GM23248 (cell line): ENCODE results near the gene ZNF10. TPM values are rescaled to one million over a fixed set of nuclear protein-coding genes. Genes with fewer than 3 reads are reported as not detected.

ENCODE experiments used
- DNase-seq: peaks from one replicate; pipeline ENCODE4 v3.0.0-alpha.2; 2015
- H2AFZ ChIP-seq: fragments of 200-600 bp; sonication (generic); 2 replicates; pipeline ENCODE4 v1.6.1; 2016; ENCODE audit warnings: antibody characterized with exemption
- H3F3A ChIP-seq: fragments of 200-600 bp; sonication (generic); 2 replicates; pipeline ENCODE4 v1.6.1; 2016; ENCODE audit warnings: mild to moderate bottlenecking, antibody characterized with exemption, mixed run types; ENCODE audit not compliant: insufficient read depth
- H3K27ac ChIP-seq: fragments of 200-600 bp; sonication (generic); 2 replicates; pipeline ENCODE4 v1.5.1; 2016; ENCODE audit warnings: mild to moderate bottlenecking
- H3K27me3 ChIP-seq: fragments of 200-600 bp; sonication (generic); replicated peaks from 2 replicates; pipeline ENCODE4 v1.6.1; 2016; ENCODE audit warnings: mild to moderate bottlenecking; ENCODE audit not compliant: insufficient read depth
- H3K36me3 ChIP-seq: fragments of 200-600 bp; sonication (generic); 2 replicates; pipeline ENCODE4 v1.6.1; 2016; ENCODE audit warnings: low read depth, mild to moderate bottlenecking
- H3K4me1 ChIP-seq: fragments of 200-600 bp; sonication (generic); 2 replicates; pipeline ENCODE4 v1.6.1; 2016; ENCODE audit warnings: mild to moderate bottlenecking; ENCODE audit not compliant: insufficient read depth
- H3K4me2 ChIP-seq: fragments of 200-600 bp; sonication (generic); one replicate; pipeline ENCODE4 v1.6.1; 2016; ENCODE audit warnings: mild to moderate bottlenecking; ENCODE audit not compliant: unreplicated experiment
- H3K4me3 ChIP-seq: fragments of 200-600 bp; sonication (generic); 2 replicates; pipeline ENCODE4 v1.5.1; 2016; ENCODE audit warnings: mild to moderate bottlenecking
- H3K79me2 ChIP-seq: fragments of 200-600 bp; sonication (generic); 2 replicates; pipeline ENCODE4 v1.6.1; 2016; ENCODE audit warnings: mild to moderate bottlenecking; ENCODE audit not compliant: insufficient read depth
- H3K9ac ChIP-seq: fragments of 200-600 bp; sonication (generic); 2 replicates; pipeline ENCODE4 v1.6.1; 2016; ENCODE audit warnings: mild to moderate bottlenecking
- H3K9me2 ChIP-seq: fragments of 200-600 bp; sonication (generic); 2 replicates; pipeline ENCODE4 v1.6.1; 2016; ENCODE audit warnings: mixed run types, mild to moderate bottlenecking, moderate library complexity; ENCODE audit not compliant: insufficient read depth
- H3K9me3 ChIP-seq: fragments of 200-600 bp; sonication (generic); one replicate; pipeline ENCODE4 v1.6.1; 2017; ENCODE audit warnings: low read depth
- H4K20me1 ChIP-seq: fragments of 200-600 bp; sonication (generic); 2 replicates; pipeline ENCODE4 v1.6.0; 2016; ENCODE audit not compliant: insufficient read depth
- EZH2 ChIP-seq: fragments of 200-600 bp; sonication (generic); IDR thresholded peaks from 2 replicates; pipeline ENCODE4 v1.6.1; 2018; ENCODE audit warnings: antibody characterized with exemption, mild to moderate bottlenecking; ENCODE audit not compliant: insufficient read depth, poor library complexity, severe bottlenecking
- EZH2phosphoT487 ChIP-seq: fragments of 200-600 bp; sonication (generic); IDR thresholded peaks from 2 replicates; pipeline ENCODE4 v1.6.1; 2018; ENCODE audit warnings: antibody characterized with exemption, moderate library complexity, mild to moderate bottlenecking, low read depth; ENCODE audit not compliant: insufficient read depth
- WGBS, 2 experiments: methylation state at CpG; one replicate each; pipeline ENCODE4 v1.1.6; 2015 to 2017; ENCODE audit warnings: low lambda C conversion rate in 2 of 2, low coverage in 1 of 2; ENCODE audit errors: missing lambda C conversion rate in 2 of 2; 5-methylcytosine and 5-hydroxymethylcytosine counted together
- in situ Hi-C: fragments of 300-500 bp; cut with MboI; formaldehyde crosslinking; loops from 2 replicates; pipeline ENCODE4 v1.15.0; 2020
- polyA plus RNA-seq: library from polyadenylated mRNA; unstranded; fragments of >200 nt; fragmentation: Nextera tagmentation; extraction: Ambion mirVana; gene quantifications from 2 replicates; pipeline ENCODE4 v1.2.1, GENCODE V29; 2016
- total RNA-seq: library from RNA; depleted of rRNA; stranded (reverse); fragments of >200 nt; shearing (Covaris generic); gene quantifications from 2 replicates; pipeline ENCODE4 v1.2.3, GENCODE V29; 2014; rRNA removed

The ZNF10 gene
- total RNA-seq = 5.9 and 15.2 TPM in 2 replicates
- polyA plus RNA-seq = 2.8 and 3.6 TPM in 2 replicates

DNA sequence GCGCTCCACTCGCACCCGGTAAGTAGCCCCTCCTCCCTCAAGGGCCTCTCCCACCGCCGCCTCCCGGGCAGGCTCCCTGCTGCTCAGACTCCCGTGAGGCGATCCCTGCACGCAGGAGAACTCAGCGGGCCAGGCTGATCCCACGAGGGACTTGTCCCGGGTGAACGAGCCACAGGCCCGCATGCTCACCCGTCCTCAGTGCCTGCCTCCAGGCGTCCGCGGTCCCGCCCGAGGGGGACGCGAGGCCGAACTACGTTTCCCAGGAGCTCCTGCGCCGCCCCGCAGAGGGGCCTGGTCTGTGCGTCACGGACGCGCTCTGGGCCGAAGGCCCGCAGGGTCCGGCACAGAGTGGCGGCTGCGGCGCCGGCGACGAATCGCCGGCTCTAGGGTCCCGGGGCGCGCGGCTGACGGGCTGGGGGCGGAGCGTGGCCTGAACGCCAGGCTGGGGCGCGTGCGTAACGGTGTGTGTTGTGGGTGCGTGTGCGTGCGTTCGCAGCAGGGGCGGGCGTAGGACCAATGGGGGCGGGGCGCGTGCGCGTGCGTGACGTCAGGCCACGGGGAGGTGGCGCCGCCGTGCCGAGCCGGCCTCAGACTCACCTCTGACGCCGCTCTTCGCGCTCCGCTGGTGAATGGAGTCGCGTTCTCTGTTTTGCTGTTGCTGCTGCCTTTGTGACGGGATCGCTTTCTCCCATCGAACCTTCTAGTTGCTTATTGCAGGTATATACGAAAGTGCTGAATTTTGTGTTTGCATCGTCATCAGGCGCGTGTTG lies at the start of gene ZNF10, which contains the start of gene ZNF891:
TSS of gene ZNF10 (plus strand) at position 590 of the 770 bp plus-strand sequence. CDS start 13,866 bp downstream, outside the sequence.
TSS of gene ZNF891 (minus strand) at position 237 of the 770 bp plus-strand sequence. CDS start 8,356 bp downstream, outside the sequence.
- Histone ChIP-seq H3F3A (no peaks in the 10 kb centered on the region), H3K4me1 (no peaks in the 10 kb centered on the region), H3K79me2 (peaks cover 21% of the 10 kb centered on the region), H3K4me3 (peak within 1 kb of the TSS; percentile 95), H3K9ac (peak within 1 kb of the TSS; percentile 96), H3K9me3 (no peaks in the 10 kb centered on the region), H3K27me3 (no peaks in the 10 kb centered on the region), H3K27ac (peak within 1 kb of the TSS; percentile 98), H4K20me1 (no peaks in the 10 kb centered on the region), H3K9me2 (no peaks in the 10 kb centered on the region), H3K4me2 (peak within 1 kb of the TSS; percentile 83), H3K36me3 (peaks cover 13% of the 10 kb centered on the region; the same call in 1 of the 2 replicates), H2AFZ (peak within 1 kb of the TSS; percentile 99)
- in situ Hi-C loops = no loop called here
- 1% methylated on average over 68 of the region's 87 CpGs for WGBS, 2 experiments
- peak; percentile 98 for DNase-seq
- no peak for TF ChIP-seq EZH2phosphoT487

DNA sequence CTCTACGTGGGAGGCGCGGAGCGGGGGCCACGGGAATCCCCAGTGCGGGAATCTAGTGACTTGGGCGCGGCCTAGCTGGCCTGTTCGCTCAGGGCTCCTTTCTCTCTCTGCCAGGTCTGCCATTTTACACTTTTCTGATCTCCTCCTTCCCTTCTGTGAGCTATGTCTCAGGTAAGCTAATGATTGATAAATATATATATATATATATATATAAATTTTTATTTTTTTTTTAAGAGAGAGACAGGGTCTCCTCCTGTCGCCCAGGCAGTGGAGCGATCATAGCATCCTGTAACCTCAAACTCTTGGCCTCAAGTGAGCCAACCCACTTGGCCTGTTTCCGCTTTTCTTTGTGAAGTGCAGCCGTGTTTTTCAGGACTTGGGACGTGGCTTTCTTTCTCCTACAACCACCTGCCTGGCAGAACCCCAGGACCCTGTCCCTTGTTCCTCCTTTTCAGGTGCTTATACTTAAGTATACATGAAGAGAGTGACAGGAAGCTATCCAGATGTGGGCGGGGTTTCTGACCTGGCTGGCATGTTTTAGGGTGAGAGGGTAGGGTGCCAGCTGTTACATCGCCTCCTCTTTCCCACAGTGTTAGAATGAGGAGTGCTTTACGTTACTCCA lies 49.2 kb upstream of the ZNF10 start:
- TF ChIP-seq EZH2phosphoT487 = no peak
- TF ChIP-seq EZH2 = no peak
- DNase-seq = no peak
- in situ Hi-C loops = no loop called here
- Histone ChIP-seq H3K4me2 (peak overlapping the region; percentile 86), H3K9ac (peak overlapping the region; percentile 97), H4K20me1 (no peaks in the 10 kb centered on the region), H3K9me2 (no peaks in the 10 kb centered on the region), H3K9me3 (peaks cover 5% of the 10 kb centered on the region), H3K27ac (peak overlapping the region; percentile 99), H3K79me2 (peaks cover 36% of the 10 kb centered on the region), H3K4me3 (peak overlapping the region; percentile 92), H3K27me3 (no peaks in the 10 kb centered on the region), H3K4me1 (0 out of 2 replicates have a peak, but pooled peaks cover 3% of the 10 kb centered on the region), H3K36me3 (peaks cover 47% of the 10 kb centered on the region), H2AFZ (peak overlapping the region; percentile 98), H3F3A (0 out of 2 replicates have a peak, but pooled peaks cover 8% of the 10 kb centered on the region)
- WGBS, 2 experiments = 19 to 25% methylated on average over 17 of the region's 17 CpGs

DNA sequence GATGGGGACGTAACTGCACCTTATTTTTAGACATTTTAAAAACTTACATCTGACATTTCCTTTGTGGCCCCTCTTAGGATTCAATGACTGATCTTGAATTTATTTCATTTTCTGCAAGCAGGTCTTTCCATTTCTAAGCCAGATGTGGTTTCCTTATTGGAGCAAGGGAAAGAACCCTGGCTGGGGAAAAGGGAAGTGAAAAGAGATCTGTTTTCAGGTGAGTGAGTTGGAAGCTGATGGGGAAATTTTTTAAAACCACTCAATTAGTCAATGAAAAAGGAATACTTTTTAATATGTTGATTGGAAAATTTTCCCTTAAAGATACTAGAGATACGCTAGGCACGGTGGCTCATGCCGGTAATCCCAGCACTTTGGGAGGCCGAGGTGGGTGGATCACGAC lies 47.1 kb upstream of the ZNF10 start:
- Histone ChIP-seq H3K9ac (no peak overlapping the region), H3K27ac (no peak overlapping the region), H3K4me1 (0 out of 2 replicates have a peak, but pooled peaks cover 3% of the 10 kb centered on the region), H3F3A (0 out of 2 replicates have a peak, but pooled peaks cover 14% of the 10 kb centered on the region), H3K79me2 (peaks cover 36% of the 10 kb centered on the region), H4K20me1 (no peaks in the 10 kb centered on the region), H3K36me3 (peaks cover 68% of the 10 kb centered on the region), H3K27me3 (no peaks in the 10 kb centered on the region), H3K9me3 (peaks cover 2% of the 10 kb centered on the region), H3K4me3 (no peak overlapping the region), H3K4me2 (no peak overlapping the region), H2AFZ (no peak overlapping the region), H3K9me2 (no peaks in the 10 kb centered on the region)
- TF ChIP-seq EZH2 = no peak
- TF ChIP-seq EZH2phosphoT487 = no peak
- WGBS, 2 experiments = 95 to 99% methylated on average over 6 of the region's 6 CpGs
- in situ Hi-C loops = no loop called here
- no peak for DNase-seq

DNA sequence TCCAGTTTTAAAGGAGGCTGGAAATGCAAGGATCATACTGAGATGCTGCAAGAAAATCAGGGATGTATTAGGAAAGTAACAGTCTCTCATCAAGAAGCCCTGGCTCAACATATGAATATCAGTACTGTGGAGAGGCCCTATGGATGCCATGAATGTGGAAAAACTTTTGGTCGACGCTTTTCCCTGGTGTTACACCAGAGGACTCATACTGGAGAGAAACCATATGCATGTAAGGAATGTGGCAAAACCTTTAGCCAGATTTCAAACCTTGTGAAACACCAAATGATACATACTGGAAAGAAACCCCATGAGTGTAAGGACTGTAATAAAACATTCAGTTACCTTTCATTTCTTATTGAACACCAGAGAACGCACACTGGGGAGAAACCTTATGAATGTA lies 24.8 kb upstream of the ZNF10 start:
- H3K4me3 ChIP-seq = peak overlapping the region; percentile 21; the same call in 1 of the 2 replicates
- peaks cover 97% of the 10 kb centered on the region for H3K36me3 ChIP-seq
- H2AFZ ChIP-seq = no peak overlapping the region
- H3F3A ChIP-seq = peaks cover 38% of the 10 kb centered on the region
- H3K9me2 ChIP-seq = no peaks in the 10 kb centered on the region
- no peaks in the 10 kb centered on the region for H3K27me3 ChIP-seq
- no peaks in the 10 kb centered on the region for H3K79me2 ChIP-seq
- WGBS, 2 experiments = 97 to 98% methylated on average over 3 of the region's 3 CpGs
- H3K4me2 ChIP-seq = no peak overlapping the region
- DNase-seq = peak; percentile 1
- in situ Hi-C loops = no loop called here
- TF ChIP-seq EZH2 = no peak
- no peaks in the 10 kb centered on the region for H3K4me1 ChIP-seq
- H3K9me3 ChIP-seq = peaks cover 44% of the 10 kb centered on the region
- H3K27ac ChIP-seq = no peak overlapping the region
- H3K9ac ChIP-seq = no peak overlapping the region
- no peaks in the 10 kb centered on the region for H4K20me1 ChIP-seq
